Spleen (tissue), 7 donors: ENCODE results near the gene RPAIN.

Source experiments
- CTCF ChIP-seq, 11 experiments: fragments of 200-600 bp in 7 of 11; fragments of 450-650 bp in 4 of 11; sonication (generic) in 4 of 11; IDR thresholded peaks in 8 of 11; conservative IDR thresholded peaks in 3 of 11; 1 replicate in 7 of 11; 2 replicates in 4 of 11; pipeline versions ENCODE4 v1.4.0 to v1.8.0; 2016 to 2021; ENCODE audit warnings: antibody characterized with exemption in 11 of 11, inconsistent platforms in 4 of 11, mild to moderate bottlenecking in 1 of 11
- POLR2A ChIP-seq, 3 donors: fragments of 450-650 bp; IDR thresholded peaks; one replicate each; pipeline ENCODE4 v1.5.1; 2017; ENCODE audit warnings: antibody characterized with exemption in 3 of 3, mild to moderate bottlenecking in 1 of 3
- POLR2AphosphoS5 ChIP-seq, 3 donors: sonication (generic); formaldehyde crosslinking; IDR thresholded peaks; one replicate each; pipeline ENCODE4 v1.5.1; 2017; ENCODE audit warnings: antibody characterized with exemption in 3 of 3
- donor health status: DM: no; HTN: no; CAD: no; lungs with moderate emphysema.
- donor health status: DM: no; HTN: no; CAD: no.
- donor health status: DM: no; HTN: no; CAD: no.

- TF ChIP-seq CTCF (IDR thresholded peaks at IDR 0.05 in 8 of 11, conservative IDR thresholded peaks at IDR 0.05 in 3 of 11) (no peak), POLR2A (IDR thresholded peaks at IDR 0.05) (no peak), POLR2AphosphoS5 (IDR thresholded peaks at IDR 0.05) (no peak)
These were observed 14.6 kb upstream of the RPAIN start for GRCh38 chr17:5405400-5405799.
